SK-N-SH (cell line): ENCODE data around the gene NCDN.

Source experiments
- EP300 ChIP-seq, 2 experiments: IDR thresholded peaks; 2 replicates each; pipeline versions ENCODE4 v1.4.0 to v1.6.1; 2012; ENCODE audit warnings: borderline replicate concordance in 1 of 2, low read depth in 1 of 2, low read length in 1 of 2
- GABPA ChIP-seq: IDR thresholded peaks from 2 replicates; pipeline ENCODE4 v1.4.0; 2012; ENCODE audit warnings: low read depth, mild to moderate bottlenecking
- GATA2 ChIP-seq: sonication (generic); formaldehyde crosslinking; IDR thresholded peaks from 2 replicates; pipeline ENCODE4 v1.5.0; 2020; ENCODE audit warnings: mild to moderate bottlenecking, missing genetic modification reagents
- POLR2AphosphoS5 ChIP-seq: IDR thresholded peaks from 2 replicates; pipeline ENCODE4 v1.6.1; 2012; ENCODE audit warnings: low read depth, low read length
- RXRA ChIP-seq: IDR thresholded peaks from 2 replicates; pipeline ENCODE4 v1.4.0; 2012; ENCODE audit warnings: low read depth, mild to moderate bottlenecking, borderline replicate concordance
- TF ChIP-seq, protein P1 (sequence below): fragments of 200-600 bp; sonication (generic); IDR thresholded peaks from 2 replicates; pipeline ENCODE4 v1.6.1; 2017; ENCODE audit warnings: antibody characterized with exemption, mild to moderate bottlenecking, moderate library complexity
- TF ChIP-seq, protein P2 (sequence below): IDR thresholded peaks from 2 replicates; pipeline ENCODE4 v1.6.1; 2012; ENCODE audit warnings: mild to moderate bottlenecking, low read depth, low read length, moderate library complexity
- TF ChIP-seq, protein P3 (sequence below): fragments of 150-350 bp; IDR thresholded peaks from 2 replicates; pipeline ENCODE4 v1.6.1; 2017; ENCODE audit warnings: antibody characterized with exemption, low read length, low read depth, borderline replicate concordance

DNA sequence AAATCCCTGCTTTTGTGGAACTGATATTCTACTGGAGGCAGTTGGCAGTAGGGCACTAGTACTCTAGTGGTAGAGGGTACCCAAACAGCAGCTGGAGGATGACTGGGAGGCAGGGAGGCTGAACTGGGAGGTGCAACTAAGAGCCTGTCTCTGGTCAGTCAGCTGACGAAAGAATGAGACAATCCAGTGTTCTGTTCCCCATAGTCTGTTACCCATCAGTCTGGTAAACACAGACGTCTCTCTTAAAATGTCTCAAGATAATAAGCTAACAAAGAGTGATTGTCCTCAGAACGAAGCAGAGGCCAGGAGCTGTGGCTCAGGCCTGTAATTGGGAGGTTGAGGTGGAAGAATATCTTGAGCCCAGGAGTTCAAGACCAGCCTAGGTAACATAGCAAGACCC is 45.9 kb downstream of the NCDN start:
- TF ChIP-seq, protein P1, sequence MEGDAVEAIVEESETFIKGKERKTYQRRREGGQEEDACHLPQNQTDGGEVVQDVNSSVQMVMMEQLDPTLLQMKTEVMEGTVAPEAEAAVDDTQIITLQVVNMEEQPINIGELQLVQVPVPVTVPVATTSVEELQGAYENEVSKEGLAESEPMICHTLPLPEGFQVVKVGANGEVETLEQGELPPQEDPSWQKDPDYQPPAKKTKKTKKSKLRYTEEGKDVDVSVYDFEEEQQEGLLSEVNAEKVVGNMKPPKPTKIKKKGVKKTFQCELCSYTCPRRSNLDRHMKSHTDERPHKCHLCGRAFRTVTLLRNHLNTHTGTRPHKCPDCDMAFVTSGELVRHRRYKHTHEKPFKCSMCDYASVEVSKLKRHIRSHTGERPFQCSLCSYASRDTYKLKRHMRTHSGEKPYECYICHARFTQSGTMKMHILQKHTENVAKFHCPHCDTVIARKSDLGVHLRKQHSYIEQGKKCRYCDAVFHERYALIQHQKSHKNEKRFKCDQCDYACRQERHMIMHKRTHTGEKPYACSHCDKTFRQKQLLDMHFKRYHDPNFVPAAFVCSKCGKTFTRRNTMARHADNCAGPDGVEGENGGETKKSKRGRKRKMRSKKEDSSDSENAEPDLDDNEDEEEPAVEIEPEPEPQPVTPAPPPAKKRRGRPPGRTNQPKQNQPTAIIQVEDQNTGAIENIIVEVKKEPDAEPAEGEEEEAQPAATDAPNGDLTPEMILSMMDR = no peak
- TF ChIP-seq, protein P2, sequence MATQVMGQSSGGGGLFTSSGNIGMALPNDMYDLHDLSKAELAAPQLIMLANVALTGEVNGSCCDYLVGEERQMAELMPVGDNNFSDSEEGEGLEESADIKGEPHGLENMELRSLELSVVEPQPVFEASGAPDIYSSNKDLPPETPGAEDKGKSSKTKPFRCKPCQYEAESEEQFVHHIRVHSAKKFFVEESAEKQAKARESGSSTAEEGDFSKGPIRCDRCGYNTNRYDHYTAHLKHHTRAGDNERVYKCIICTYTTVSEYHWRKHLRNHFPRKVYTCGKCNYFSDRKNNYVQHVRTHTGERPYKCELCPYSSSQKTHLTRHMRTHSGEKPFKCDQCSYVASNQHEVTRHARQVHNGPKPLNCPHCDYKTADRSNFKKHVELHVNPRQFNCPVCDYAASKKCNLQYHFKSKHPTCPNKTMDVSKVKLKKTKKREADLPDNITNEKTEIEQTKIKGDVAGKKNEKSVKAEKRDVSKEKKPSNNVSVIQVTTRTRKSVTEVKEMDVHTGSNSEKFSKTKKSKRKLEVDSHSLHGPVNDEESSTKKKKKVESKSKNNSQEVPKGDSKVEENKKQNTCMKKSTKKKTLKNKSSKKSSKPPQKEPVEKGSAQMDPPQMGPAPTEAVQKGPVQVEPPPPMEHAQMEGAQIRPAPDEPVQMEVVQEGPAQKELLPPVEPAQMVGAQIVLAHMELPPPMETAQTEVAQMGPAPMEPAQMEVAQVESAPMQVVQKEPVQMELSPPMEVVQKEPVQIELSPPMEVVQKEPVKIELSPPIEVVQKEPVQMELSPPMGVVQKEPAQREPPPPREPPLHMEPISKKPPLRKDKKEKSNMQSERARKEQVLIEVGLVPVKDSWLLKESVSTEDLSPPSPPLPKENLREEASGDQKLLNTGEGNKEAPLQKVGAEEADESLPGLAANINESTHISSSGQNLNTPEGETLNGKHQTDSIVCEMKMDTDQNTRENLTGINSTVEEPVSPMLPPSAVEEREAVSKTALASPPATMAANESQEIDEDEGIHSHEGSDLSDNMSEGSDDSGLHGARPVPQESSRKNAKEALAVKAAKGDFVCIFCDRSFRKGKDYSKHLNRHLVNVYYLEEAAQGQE = no peak
- TF ChIP-seq GABPA (no peak), POLR2AphosphoS5 (no peak), RXRA (no peak), GATA2 (CRISPR knock-in tag) (no peak), EP300 (IDR thresholded peaks at IDR 0.05; ENCODE audit: borderline replicate concordance in 1 of 2, low read depth in 1 of 2, low read length in 1 of 2) (no peak)
- TF ChIP-seq, protein P3, sequence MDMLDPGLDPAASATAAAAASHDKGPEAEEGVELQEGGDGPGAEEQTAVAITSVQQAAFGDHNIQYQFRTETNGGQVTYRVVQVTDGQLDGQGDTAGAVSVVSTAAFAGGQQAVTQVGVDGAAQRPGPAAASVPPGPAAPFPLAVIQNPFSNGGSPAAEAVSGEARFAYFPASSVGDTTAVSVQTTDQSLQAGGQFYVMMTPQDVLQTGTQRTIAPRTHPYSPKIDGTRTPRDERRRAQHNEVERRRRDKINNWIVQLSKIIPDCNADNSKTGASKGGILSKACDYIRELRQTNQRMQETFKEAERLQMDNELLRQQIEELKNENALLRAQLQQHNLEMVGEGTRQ = no peak
